ENCODE measurements around the gene ARHGAP32.

Gene ARHGAP32

GRCh38 chr11:129155745-129156144 lies 36.4 kb downstream of the ARHGAP32 start:
- TF ChIP-seq PPARA (CRISPR knock-in tag; IDR thresholded peaks at IDR 0.05; ENCODE audit: borderline replicate concordance) = no peak
- TF ChIP-seq ZNF8 (CRISPR knock-in tag; IDR thresholded peaks at IDR 0.05) = no peak
- no peak for TF ChIP-seq ESRRG (CRISPR knock-in tag; IDR thresholded peaks at IDR 0.05)
- TF ChIP-seq ZNF70 (CRISPR knock-in tag; IDR thresholded peaks at IDR 0.05) = no peak
- no peak for TF ChIP-seq SNAI2 (CRISPR knock-in tag; IDR thresholded peaks at IDR 0.05)
- TF ChIP-seq BACH2 (CRISPR knock-in tag; IDR thresholded peaks at IDR 0.05; ENCODE audit: borderline replicate concordance) = no peak
- TF ChIP-seq OSR1 (CRISPR knock-in tag; IDR thresholded peaks at IDR 0.05) = no peak
- no peak for TF ChIP-seq RARB (CRISPR knock-in tag; IDR thresholded peaks at IDR 0.05)
- TF ChIP-seq, protein P1, sequence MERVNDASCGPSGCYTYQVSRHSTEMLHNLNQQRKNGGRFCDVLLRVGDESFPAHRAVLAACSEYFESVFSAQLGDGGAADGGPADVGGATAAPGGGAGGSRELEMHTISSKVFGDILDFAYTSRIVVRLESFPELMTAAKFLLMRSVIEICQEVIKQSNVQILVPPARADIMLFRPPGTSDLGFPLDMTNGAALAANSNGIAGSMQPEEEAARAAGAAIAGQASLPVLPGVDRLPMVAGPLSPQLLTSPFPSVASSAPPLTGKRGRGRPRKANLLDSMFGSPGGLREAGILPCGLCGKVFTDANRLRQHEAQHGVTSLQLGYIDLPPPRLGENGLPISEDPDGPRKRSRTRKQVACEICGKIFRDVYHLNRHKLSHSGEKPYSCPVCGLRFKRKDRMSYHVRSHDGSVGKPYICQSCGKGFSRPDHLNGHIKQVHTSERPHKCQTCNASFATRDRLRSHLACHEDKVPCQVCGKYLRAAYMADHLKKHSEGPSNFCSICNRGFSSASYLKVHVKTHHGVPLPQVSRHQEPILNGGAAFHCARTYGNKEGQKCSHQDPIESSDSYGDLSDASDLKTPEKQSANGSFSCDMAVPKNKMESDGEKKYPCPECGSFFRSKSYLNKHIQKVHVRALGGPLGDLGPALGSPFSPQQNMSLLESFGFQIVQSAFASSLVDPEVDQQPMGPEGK (CRISPR knock-in tag; IDR thresholded peaks at IDR 0.05; ENCODE audit: borderline replicate concordance) = no peak
- no peak for TF ChIP-seq TSHZ2 (CRISPR knock-in tag; IDR thresholded peaks at IDR 0.05)
- no peak for TF ChIP-seq CSDC2 (CRISPR knock-in tag; IDR thresholded peaks at IDR 0.05)
- ATAC-seq = no peak

GRCh38 chr11:129148487-129148886 lies 43.6 kb downstream of the ARHGAP32 start:
- TF ChIP-seq TCF4 (CRISPR knock-in tag; IDR thresholded peaks at IDR 0.05; ENCODE audit: borderline replicate concordance) (no peak), ZNF70 (CRISPR knock-in tag; IDR thresholded peaks at IDR 0.05) (no peak), POU6F1 (CRISPR knock-in tag; IDR thresholded peaks at IDR 0.05; ENCODE audit: borderline replicate concordance, low read depth) (no peak), PPARA (CRISPR knock-in tag; IDR thresholded peaks at IDR 0.05; ENCODE audit: borderline replicate concordance) (no peak), RARB (CRISPR knock-in tag; IDR thresholded peaks at IDR 0.05) (no peak), CSRNP3 (CRISPR knock-in tag; IDR thresholded peaks at IDR 0.05) (no peak), ISL1 (CRISPR knock-in tag; IDR thresholded peaks at IDR 0.05) (no peak)
- ATAC-seq = no peak

DNA sequence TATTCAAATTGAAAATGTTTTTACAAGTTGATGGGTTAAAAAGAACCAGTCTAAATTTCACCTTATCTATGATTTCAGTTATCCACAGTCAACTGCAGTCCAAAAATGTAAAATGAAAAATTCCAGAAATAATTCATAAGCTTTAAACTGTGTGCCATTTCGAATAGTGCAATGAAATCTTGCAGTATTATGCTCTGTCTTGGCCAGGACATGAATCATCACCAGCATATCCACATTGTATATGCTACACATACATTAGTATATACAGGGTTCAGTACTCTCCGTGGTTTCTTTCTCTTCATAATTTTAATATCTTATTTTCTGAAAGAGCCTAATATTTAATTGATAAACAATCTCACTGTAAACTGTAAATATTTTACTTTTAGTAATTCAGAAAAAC lies 45.9 kb downstream of the ARHGAP32 start:
- TF ChIP-seq ZFP3 (CRISPR knock-in tag; IDR thresholded peaks at IDR 0.05) (no peak), BACH2 (CRISPR knock-in tag; IDR thresholded peaks at IDR 0.05; ENCODE audit: borderline replicate concordance) (no peak), ZNF565 (CRISPR knock-in tag; conservative IDR thresholded peaks at IDR 0.05; ENCODE audit: low read depth) (no peak), ISL1 (CRISPR knock-in tag; IDR thresholded peaks at IDR 0.05) (no peak), TSHZ2 (CRISPR knock-in tag; IDR thresholded peaks at IDR 0.05) (no peak), CSRNP3 (CRISPR knock-in tag; IDR thresholded peaks at IDR 0.05) (no peak), RARB (CRISPR knock-in tag; IDR thresholded peaks at IDR 0.05) (no peak), TOX (CRISPR knock-in tag; IDR thresholded peaks at IDR 0.05; ENCODE audit: borderline replicate concordance) (no peak), CSDC2 (CRISPR knock-in tag; IDR thresholded peaks at IDR 0.05) (no peak), PPARA (CRISPR knock-in tag; IDR thresholded peaks at IDR 0.05; ENCODE audit: borderline replicate concordance) (no peak), SNAI2 (CRISPR knock-in tag; IDR thresholded peaks at IDR 0.05) (no peak), ZC3H10 (CRISPR knock-in tag; IDR thresholded peaks at IDR 0.05) (no peak), ZFP30 (CRISPR knock-in tag; IDR thresholded peaks at IDR 0.05) (no peak)
- TF ChIP-seq, protein P2, sequence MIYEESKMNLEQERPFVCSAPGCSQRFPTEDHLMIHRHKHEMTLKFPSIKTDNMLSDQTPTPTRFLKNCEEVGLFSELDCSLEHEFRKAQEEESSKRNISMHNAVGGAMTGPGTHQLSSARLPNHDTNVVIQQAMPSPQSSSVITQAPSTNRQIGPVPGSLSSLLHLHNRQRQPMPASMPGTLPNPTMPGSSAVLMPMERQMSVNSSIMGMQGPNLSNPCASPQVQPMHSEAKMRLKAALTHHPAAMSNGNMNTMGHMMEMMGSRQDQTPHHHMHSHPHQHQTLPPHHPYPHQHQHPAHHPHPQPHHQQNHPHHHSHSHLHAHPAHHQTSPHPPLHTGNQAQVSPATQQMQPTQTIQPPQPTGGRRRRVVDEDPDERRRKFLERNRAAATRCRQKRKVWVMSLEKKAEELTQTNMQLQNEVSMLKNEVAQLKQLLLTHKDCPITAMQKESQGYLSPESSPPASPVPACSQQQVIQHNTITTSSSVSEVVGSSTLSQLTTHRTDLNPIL (CRISPR knock-in tag; IDR thresholded peaks at IDR 0.05; ENCODE audit: low read depth) = no peak
- ATAC-seq = peak; percentile 15; the same call in 1 of the 3 replicates
